Neuronal stem cell (in vitro differentiated cells): Measurements from ENCODE around the gene FHOD3.

Experiments
- DNase-seq: peaks from one replicate; pipeline ENCODE4 v3.0.0-alpha.2; 2013; ENCODE audit warnings: low spot score
- H2AFZ ChIP-seq: one replicate; pipeline ENCODE4 v1.6.1; 2013; ENCODE audit warnings: mild to moderate bottlenecking, low read length, inconsistent platforms
- H2AK5ac ChIP-seq: 2 replicates; pipeline ENCODE4 v1.6.1; 2013; ENCODE audit warnings: low read depth, mild to moderate bottlenecking, inconsistent platforms, low read length, moderate library complexity, mixed read lengths
- H2BK120ac ChIP-seq: 2 replicates; pipeline ENCODE4 v1.6.1; 2013; ENCODE audit warnings: low read depth, mild to moderate bottlenecking, inconsistent platforms, low read length, moderate library complexity, mixed read lengths
- H2BK12ac ChIP-seq: one replicate; pipeline ENCODE4 v1.6.1; 2013; ENCODE audit warnings: low read length, inconsistent platforms
- H2BK15ac ChIP-seq: 2 replicates; pipeline ENCODE4 v1.6.1; 2013; ENCODE audit warnings: mild to moderate bottlenecking, low read length, inconsistent platforms, mixed read lengths
- H2BK5ac ChIP-seq: one replicate; pipeline ENCODE4 v1.6.1; 2013; ENCODE audit warnings: inconsistent platforms, mild to moderate bottlenecking, low read length, moderate library complexity
- H3K14ac ChIP-seq: one replicate; pipeline ENCODE4 v1.6.1; 2013; ENCODE audit warnings: low read length, inconsistent platforms
- H3K18ac ChIP-seq: 2 replicates; pipeline ENCODE4 v1.6.1; 2013; ENCODE audit warnings: low read length, inconsistent platforms
- H3K23ac ChIP-seq: 2 replicates; pipeline ENCODE4 v1.6.1; 2013; ENCODE audit warnings: low read depth, mild to moderate bottlenecking, mixed read lengths, low read length, inconsistent platforms; ENCODE audit not compliant: poor library complexity
- H3K27ac ChIP-seq: replicated peaks from 3 replicates; pipeline ENCODE4 v1.5.1; 2013; ENCODE audit warnings: low read length, inconsistent platforms
- H3K27me3 ChIP-seq, 3 experiments: 2 replicates each; pipeline ENCODE4 v1.6.1; 2013; ENCODE audit warnings: low read length in 3 of 3, mild to moderate bottlenecking in 2 of 3, inconsistent platforms in 1 of 3, low read depth in 1 of 3, mixed read lengths in 1 of 3, moderate library complexity in 1 of 3; ENCODE audit not compliant: control insufficient read depth in 3 of 3, insufficient read depth in 3 of 3
- H3K36me3 ChIP-seq, 2 donors: replicated peaks in 1 of 2; 2 replicates each; pipeline ENCODE4 v1.6.1; 2013; ENCODE audit warnings: low read length in 2 of 2; ENCODE audit not compliant: control insufficient read depth in 2 of 2, insufficient read depth in 2 of 2
- H3K4ac ChIP-seq: 2 replicates; pipeline ENCODE4 v1.6.1; 2013; ENCODE audit warnings: inconsistent platforms, mild to moderate bottlenecking, low read length, moderate library complexity
- H3K4me1 ChIP-seq, 2 donors: 1 replicate in 1 of 2; 2 replicates in 1 of 2; pipeline ENCODE4 v1.6.1; 2013; ENCODE audit warnings: low read length in 2 of 2, low read depth in 1 of 2; ENCODE audit not compliant: control insufficient read depth in 2 of 2, insufficient read depth in 1 of 2
- H3K4me2 ChIP-seq: one replicate; pipeline ENCODE4 v1.6.1; 2013; ENCODE audit warnings: mild to moderate bottlenecking, low read length, inconsistent platforms; ENCODE audit not compliant: insufficient read depth, poor library complexity, severe bottlenecking
- H3K4me3 ChIP-seq, 2 donors: 2 replicates each; pipeline ENCODE4 v1.5.1; 2013; ENCODE audit warnings: low read length in 2 of 2, mild to moderate bottlenecking in 2 of 2, inconsistent platforms in 1 of 2, moderate library complexity in 1 of 2
- H3K79me1 ChIP-seq: one replicate; pipeline ENCODE4 v1.6.1; 2013; ENCODE audit warnings: low read depth, mild to moderate bottlenecking, inconsistent platforms, low read length, moderate library complexity
- H3K9ac ChIP-seq: one replicate; pipeline ENCODE4 v1.6.1; 2013; ENCODE audit warnings: mild to moderate bottlenecking, low read depth, low read length, inconsistent platforms; ENCODE audit not compliant: poor library complexity
- H3K9me3 ChIP-seq, 2 donors: replicated peaks in 1 of 2; 2 replicates each; pipeline versions ENCODE3 to v1.6.1; 2013; ENCODE audit warnings: low read length in 2 of 2, mild to moderate bottlenecking in 2 of 2, inconsistent platforms in 1 of 2, low read depth in 1 of 2, mixed read lengths in 1 of 2, moderate library complexity in 1 of 2; ENCODE audit not compliant: control insufficient read depth in 2 of 2, insufficient read depth in 1 of 2
- H4K8ac ChIP-seq: one replicate; pipeline ENCODE4 v1.6.1; 2013; ENCODE audit warnings: low read depth, mild to moderate bottlenecking, inconsistent platforms, low read length, moderate library complexity
- H4K91ac ChIP-seq: one replicate; pipeline ENCODE4 v1.6.1; 2013; ENCODE audit warnings: low read length, low read depth, mild to moderate bottlenecking, inconsistent platforms; ENCODE audit not compliant: poor library complexity
- WGBS, 2 donors: extraction: QIAGEN DNeasy Blood & Tissue Kit; methylation state at CpG; one replicate each; pipeline ENCODE4 v1.1.7; 2013; ENCODE audit warnings: missing lambda C conversion rate in 2 of 2, mixed read lengths in 1 of 2; ENCODE audit not compliant: insufficient read length in 2 of 2, insufficient replicate concordance in 1 of 2; ENCODE audit errors: extremely low coverage in 2 of 2; 5-methylcytosine and 5-hydroxymethylcytosine counted together

Gene FHOD3

DNA sequence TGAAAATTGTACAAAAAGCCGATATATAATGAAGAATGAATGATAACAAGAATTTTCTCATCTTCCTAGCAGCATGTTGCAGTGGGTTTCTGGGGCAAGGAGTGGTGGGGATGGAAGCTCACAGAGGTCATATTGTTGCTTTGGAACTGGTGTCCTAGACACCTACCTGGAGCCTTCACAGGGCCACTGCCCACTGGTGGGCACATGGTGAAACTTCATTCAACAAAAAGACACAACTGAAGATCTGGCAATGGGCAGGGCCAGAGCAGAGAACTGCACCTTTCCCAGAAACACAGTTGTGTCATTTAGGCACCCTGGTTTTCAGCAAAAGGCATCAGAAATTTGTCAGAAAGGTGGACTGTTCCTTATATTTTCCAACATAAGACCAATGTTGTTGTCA lies 115.3 kb downstream of the FHOD3 start:
- H2AK5ac ChIP-seq, result no peak overlapping the region
- peaks cover 0 to 8% of the 10 kb centered on the region in 2 donors for H3K36me3 ChIP-seq
- peaks cover 0 to 11% of the 10 kb centered on the region in 2 donors for H3K9me3 ChIP-seq
- H3K4ac ChIP-seq, result no peak overlapping the region
- 100% methylated on average over 1 of the region's 1 CpG; no CpG with 5 or more reads in 1 of the 2 donors for WGBS, 2 donors
- H3K79me1 ChIP-seq, result peaks cover 7% of the 10 kb centered on the region
- H4K91ac ChIP-seq, result no peak overlapping the region
- H3K9ac ChIP-seq, result no peak overlapping the region
- H2BK120ac ChIP-seq, result no peak overlapping the region
- no peak overlapping the region for H3K4me2 ChIP-seq
- no peak overlapping the region for H3K4me3 ChIP-seq
- H2BK12ac ChIP-seq, result no peak overlapping the region
- H2BK15ac ChIP-seq, result no peak overlapping the region
- H3K23ac ChIP-seq, result no peak overlapping the region
- no peak for DNase-seq
- no peak overlapping the region for H3K27ac ChIP-seq
- no peak overlapping the region for H3K14ac ChIP-seq
- H3K18ac ChIP-seq, result no peak overlapping the region
- H3K27me3 ChIP-seq, result no peaks in the 10 kb centered on the region
- no peak overlapping the region for H2BK5ac ChIP-seq
- peaks cover 2 to 5% of the 10 kb centered on the region in 2 donors for H3K4me1 ChIP-seq
- no peak overlapping the region for H4K8ac ChIP-seq
- no peak overlapping the region for H2AFZ ChIP-seq

DNA sequence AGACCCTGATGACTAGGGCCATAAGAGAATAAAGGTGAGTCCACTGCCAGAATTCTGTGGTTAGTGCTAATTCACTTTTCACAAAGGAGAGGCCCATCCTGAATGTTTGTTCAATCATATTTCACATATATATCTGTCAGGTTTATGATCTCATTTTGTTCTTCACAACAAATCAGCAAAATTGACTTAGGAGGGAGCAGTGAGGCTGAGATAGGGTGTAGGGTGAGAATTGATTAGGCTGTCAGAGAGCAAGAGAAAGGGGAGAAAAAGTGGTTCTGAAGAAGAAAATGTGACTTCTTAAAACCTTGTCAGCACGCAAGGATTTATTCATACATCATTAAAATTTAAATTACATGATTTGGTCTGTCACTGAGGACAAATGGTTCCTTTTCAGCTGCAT lies 117.7 kb downstream of the FHOD3 start:
- Histone ChIP-seq H2BK12ac (no peak overlapping the region), H3K27ac (no peak overlapping the region), H3K18ac (no peak overlapping the region), H2AK5ac (no peak overlapping the region), H3K23ac (no peak overlapping the region), H3K9ac (no peak overlapping the region), H4K8ac (no peak overlapping the region), H2BK120ac (no peak overlapping the region), H2BK15ac (no peak overlapping the region), H3K79me1 (peaks cover 2% of the 10 kb centered on the region), H2BK5ac (no peak overlapping the region), H3K4me1 (peaks cover 5 to 7% of the 10 kb centered on the region in 2 donors), H3K9me3 (peaks cover 0 to 10% of the 10 kb centered on the region in 2 donors), H3K36me3 (peaks cover 0 to 8% of the 10 kb centered on the region in 2 donors), H3K4me2 (no peak overlapping the region), H3K4ac (no peak overlapping the region), H2AFZ (no peak overlapping the region), H4K91ac (no peak overlapping the region), H3K27me3 (no peaks in the 10 kb centered on the region), H3K14ac (no peak overlapping the region), H3K4me3 (no peak overlapping the region)
- WGBS, 2 donors, result no CpG with 5 or more reads among the region's 1 CpG
- no peak for DNase-seq

DNA sequence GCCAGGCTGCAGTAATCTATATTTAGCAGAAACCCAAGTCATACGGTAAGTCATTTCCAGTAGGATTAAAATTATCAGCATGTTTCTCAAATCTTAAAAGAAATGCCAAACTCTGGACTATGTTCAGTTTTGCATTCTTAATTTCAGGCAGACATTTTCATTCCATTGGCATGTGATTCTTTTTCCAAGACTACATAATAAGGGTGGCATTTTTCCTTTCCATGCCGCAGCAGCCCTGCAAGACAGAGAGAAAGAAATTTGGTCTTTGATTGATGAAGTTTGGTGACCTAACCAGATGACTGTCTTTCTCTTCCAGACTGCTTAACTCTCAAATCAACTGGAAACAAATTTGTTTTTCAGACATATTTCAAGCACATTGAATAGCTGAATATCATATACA lies 118.1 kb downstream of the FHOD3 start:
- no peak for DNase-seq
- no CpG with 5 or more reads among the region's 2 CpGs for WGBS, 2 donors
- peaks cover 2% of the 10 kb centered on the region for H3K79me1 ChIP-seq

DNA sequence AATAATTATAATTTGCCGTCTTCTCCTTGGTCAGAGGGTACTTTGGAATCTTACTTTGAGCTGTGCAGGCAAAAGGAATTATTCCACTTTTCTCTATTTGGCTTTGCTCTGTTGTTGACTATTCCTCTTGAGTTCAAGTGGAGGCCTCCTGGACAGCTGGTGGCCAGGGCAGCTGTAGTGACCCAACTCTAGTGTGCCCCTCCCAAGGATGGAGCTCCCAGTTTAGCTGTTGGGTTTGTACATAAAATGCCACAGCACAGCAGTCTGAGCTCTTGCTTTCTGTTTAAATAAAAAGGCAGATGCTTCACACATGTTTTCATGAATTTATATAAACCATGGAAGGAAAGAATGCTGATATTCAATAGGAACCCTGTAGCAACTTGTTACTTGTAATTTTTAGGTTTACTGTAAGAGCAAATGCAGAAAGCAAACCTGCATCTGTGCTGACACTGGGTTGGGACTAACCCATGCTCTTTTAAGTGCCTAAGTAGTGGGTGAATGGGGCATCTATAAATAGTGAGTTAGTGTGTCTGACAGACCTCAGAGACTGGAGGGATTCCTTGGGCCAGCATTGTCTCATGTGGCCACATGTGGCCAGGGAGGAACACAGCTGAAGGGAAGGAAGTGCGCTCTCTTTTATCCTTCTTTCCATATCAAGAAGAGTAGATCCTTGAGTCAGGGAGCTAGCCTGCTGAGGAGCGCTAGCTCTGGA lies 121.8 kb downstream of the FHOD3 start:
- no peak overlapping the region for H2BK5ac ChIP-seq
- DNase-seq, result no peak
- H3K36me3 ChIP-seq, result peaks cover 0 to 3% of the 10 kb centered on the region in 2 donors
- H3K14ac ChIP-seq, result no peak overlapping the region
- no peak overlapping the region for H2AK5ac ChIP-seq
- H3K9ac ChIP-seq, result no peak overlapping the region
- no peak overlapping the region for H4K8ac ChIP-seq
- WGBS, 2 donors, result no CpG with 5 or more reads among the region's 3 CpGs
- no peak overlapping the region for H2AFZ ChIP-seq
- no peak overlapping the region for H3K4ac ChIP-seq
- H3K4me3 ChIP-seq, result no peak overlapping the region
- H2BK120ac ChIP-seq, result no peak overlapping the region
- no peak overlapping the region for H3K27ac ChIP-seq
- H3K4me2 ChIP-seq, result no peak overlapping the region
- H2BK15ac ChIP-seq, result no peak overlapping the region
- no peaks in the 10 kb centered on the region for H3K27me3 ChIP-seq
- H2BK12ac ChIP-seq, result no peak overlapping the region
- H3K4me1 ChIP-seq, result peaks cover 0 to 10% of the 10 kb centered on the region in 2 donors
- H3K9me3 ChIP-seq, result no peaks in the 10 kb centered on the region
- no peaks in the 10 kb centered on the region for H3K79me1 ChIP-seq
- no peak overlapping the region for H3K18ac ChIP-seq
- no peak overlapping the region for H4K91ac ChIP-seq
- H3K23ac ChIP-seq, result no peak overlapping the region

More for the DNA sequence above, 118.1 kb downstream of the FHOD3 start:
- Histone ChIP-seq H3K27me3 (no peaks in the 10 kb centered on the region), H4K91ac (no peak overlapping the region), H2BK12ac (no peak overlapping the region), H3K27ac (no peak overlapping the region), H3K4ac (no peak overlapping the region), H3K18ac (no peak overlapping the region), H2BK5ac (no peak overlapping the region), H3K4me2 (no peak overlapping the region), H4K8ac (no peak overlapping the region), H3K36me3 (peaks cover 0 to 8% of the 10 kb centered on the region in 2 donors), H3K4me1 (peaks cover 5 to 7% of the 10 kb centered on the region in 2 donors), H3K9me3 (peaks cover 0 to 6% of the 10 kb centered on the region in 2 donors), H3K14ac (no peak overlapping the region), H2BK15ac (no peak overlapping the region), H2AK5ac (no peak overlapping the region), H3K4me3 (no peak overlapping the region), H2BK120ac (no peak overlapping the region), H3K23ac (no peak overlapping the region), H3K9ac (no peak overlapping the region), H2AFZ (no peak overlapping the region)
